ENCODE results near the gene KRR1. TPM values are rescaled to one million over a fixed set of nuclear protein-coding genes. Genes with fewer than 3 reads are reported as not detected.

Gene KRR1
- total and polyA plus RNA-seq, 2 of the 13 experiments (the other 11 are each of a cell fraction or from before 2014, with no cell fraction given), result 19.3 to 103 TPM

- Histone ChIP-seq H3K36me3 (replicated peaks in 1 of 2; ENCODE audit: control insufficient read depth in 1 of 2, insufficient read depth in 2 of 2, low read length in 2 of 2) (no peaks in the 10 kb centered on the region), H2AFZ (ENCODE audit: low read length) (no peak overlapping the region), H3K9ac (ENCODE audit: insufficient read depth, low read depth, low read length) (no peak overlapping the region), H3K79me2 (ENCODE audit: insufficient read depth, low read length) (no peaks in the 10 kb centered on the region), H3K4me1 (ENCODE audit: insufficient read depth, low read length) (peaks cover 17% of the 10 kb centered on the region), H3K27me3 (ENCODE audit: control insufficient read depth in 1 of 2, insufficient read depth in 2 of 2, low read length in 2 of 2) (peaks cover 0 to 2% of the 10 kb centered on the region in 2 experiments; a peak in 1 of 5 replicates), H3K4me2 (ENCODE audit: low read depth, low read length) (no peak overlapping the region), H3K9me3 (ENCODE audit: low read length) (no peaks in the 10 kb centered on the region), H4K20me1 (ENCODE audit: insufficient read depth, low read length) (no peaks in the 10 kb centered on the region), H3K4me3 (replicated peaks in 1 of 3; ENCODE audit: insufficient read depth in 1 of 3, low read depth in 2 of 3, low read length in 3 of 3) (no peak overlapping the region), H3K27ac (ENCODE audit: extremely low read length, insufficient read depth, low read length) (no peak overlapping the region)
- TF ChIP-seq POLR2AphosphoS2 (IDR thresholded peaks at IDR 0.05; ENCODE audit: low read depth, low read length), result no peak
- ChIA-PET CTCF (ENCODE audit: low intra/inter-chr PET ratio, low total read pairs) (no interaction called here), POLR2A (no interaction called here)
- in situ Hi-C loops (cut with HindIII; ENCODE audit: extremely low pct_ligation_motif_present, low pct_unique_long_range_greater_than_20kb) (no loop called here), intact Hi-C loops (cut with micrococcal nuclease; ENCODE audit: unreplicated experiment) (no loop called here)
- no peak for FAIRE-seq
- BruUV-seq (replicated peaks), result no TSS peak
- no peak for DNase-seq (ENCODE audit: low spot score)
- 89% methylated on average over 1 of the region's 1 CpG for WGBS (ENCODE audit: low lambda C conversion rate)
- ATAC-seq, result no peak
These were observed 35.3 kb downstream of the KRR1 start for GRCh38 chr12:75476071-75476470.

GRCh38 chr12:75474116-75474515, 37.3 kb downstream of the KRR1 start:
- Histone ChIP-seq H3K4me2 (ENCODE audit: low read depth, low read length) (no peak overlapping the region), H2AFZ (ENCODE audit: low read length) (no peak overlapping the region), H3K4me1 (ENCODE audit: insufficient read depth, low read length) (no peaks in the 10 kb centered on the region), H3K27me3 (ENCODE audit: control insufficient read depth in 1 of 2, insufficient read depth in 2 of 2, low read length in 2 of 2) (peaks cover 0 to 2% of the 10 kb centered on the region in 2 experiments; a peak in 1 of 5 replicates), H4K20me1 (ENCODE audit: insufficient read depth, low read length) (no peaks in the 10 kb centered on the region), H3K36me3 (replicated peaks in 1 of 2; ENCODE audit: control insufficient read depth in 1 of 2, insufficient read depth in 2 of 2, low read length in 2 of 2) (no peaks in the 10 kb centered on the region), H3K4me3 (replicated peaks in 1 of 3; ENCODE audit: insufficient read depth in 1 of 3, low read depth in 2 of 3, low read length in 3 of 3) (no peak overlapping the region), H3K9me3 (ENCODE audit: low read length) (no peaks in the 10 kb centered on the region), H3K27ac (ENCODE audit: extremely low read length, insufficient read depth, low read length) (no peak overlapping the region), H3K79me2 (ENCODE audit: insufficient read depth, low read length) (no peaks in the 10 kb centered on the region), H3K9ac (ENCODE audit: insufficient read depth, low read depth, low read length) (no peak overlapping the region)
- ATAC-seq, result no peak
- CTCF ChIA-PET (ENCODE audit: low intra/inter-chr PET ratio, low total read pairs), result no interaction called here
- POLR2A ChIA-PET, result no interaction called here
- no TSS peak for BruUV-seq (replicated peaks)
- in situ Hi-C loops (cut with HindIII; ENCODE audit: extremely low pct_ligation_motif_present, low pct_unique_long_range_greater_than_20kb) (no loop called here), intact Hi-C loops (cut with micrococcal nuclease; ENCODE audit: unreplicated experiment) (no loop called here)
- 4% methylated on average over 2 of the region's 2 CpGs for WGBS (ENCODE audit: low lambda C conversion rate)
- TF ChIP-seq ASH2L (IDR thresholded peaks at IDR 0.05; ENCODE audit: insufficient read length, low read depth, low read length) (no peak), NCOR1 (IDR thresholded peaks at IDR 0.05; ENCODE audit: borderline replicate concordance, low read length) (no peak), ZNF101 (CRISPR knock-in tag; IDR thresholded peaks at IDR 0.05; ENCODE audit: borderline replicate concordance, low read depth) (no peak)
- no peak for DNase-seq (ENCODE audit: low spot score)
- FAIRE-seq, result no peak
